DMS114 treated with DMSO at 0.1 percent for 48 hours (cell line): Measurements from ENCODE around the gene TMEM131.
"Not testable (repeated sequence)": the region's sequence is repeated elsewhere in the genome, so short reads cannot be mapped to it uniquely, and the experiment has no call there.

Source experiments
- DNase-seq: peaks from one replicate; lab custom pipeline; 2025; ENCODE audit not compliant: unreplicated experiment; lab: John Stamatoyannopoulos, UW

TMEM131 gene, protein sequence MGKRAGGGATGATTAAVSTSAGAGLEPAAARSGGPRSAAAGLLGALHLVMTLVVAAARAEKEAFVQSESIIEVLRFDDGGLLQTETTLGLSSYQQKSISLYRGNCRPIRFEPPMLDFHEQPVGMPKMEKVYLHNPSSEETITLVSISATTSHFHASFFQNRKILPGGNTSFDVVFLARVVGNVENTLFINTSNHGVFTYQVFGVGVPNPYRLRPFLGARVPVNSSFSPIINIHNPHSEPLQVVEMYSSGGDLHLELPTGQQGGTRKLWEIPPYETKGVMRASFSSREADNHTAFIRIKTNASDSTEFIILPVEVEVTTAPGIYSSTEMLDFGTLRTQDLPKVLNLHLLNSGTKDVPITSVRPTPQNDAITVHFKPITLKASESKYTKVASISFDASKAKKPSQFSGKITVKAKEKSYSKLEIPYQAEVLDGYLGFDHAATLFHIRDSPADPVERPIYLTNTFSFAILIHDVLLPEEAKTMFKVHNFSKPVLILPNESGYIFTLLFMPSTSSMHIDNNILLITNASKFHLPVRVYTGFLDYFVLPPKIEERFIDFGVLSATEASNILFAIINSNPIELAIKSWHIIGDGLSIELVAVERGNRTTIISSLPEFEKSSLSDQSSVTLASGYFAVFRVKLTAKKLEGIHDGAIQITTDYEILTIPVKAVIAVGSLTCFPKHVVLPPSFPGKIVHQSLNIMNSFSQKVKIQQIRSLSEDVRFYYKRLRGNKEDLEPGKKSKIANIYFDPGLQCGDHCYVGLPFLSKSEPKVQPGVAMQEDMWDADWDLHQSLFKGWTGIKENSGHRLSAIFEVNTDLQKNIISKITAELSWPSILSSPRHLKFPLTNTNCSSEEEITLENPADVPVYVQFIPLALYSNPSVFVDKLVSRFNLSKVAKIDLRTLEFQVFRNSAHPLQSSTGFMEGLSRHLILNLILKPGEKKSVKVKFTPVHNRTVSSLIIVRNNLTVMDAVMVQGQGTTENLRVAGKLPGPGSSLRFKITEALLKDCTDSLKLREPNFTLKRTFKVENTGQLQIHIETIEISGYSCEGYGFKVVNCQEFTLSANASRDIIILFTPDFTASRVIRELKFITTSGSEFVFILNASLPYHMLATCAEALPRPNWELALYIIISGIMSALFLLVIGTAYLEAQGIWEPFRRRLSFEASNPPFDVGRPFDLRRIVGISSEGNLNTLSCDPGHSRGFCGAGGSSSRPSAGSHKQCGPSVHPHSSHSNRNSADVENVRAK (N-terminal part only)

DNA sequence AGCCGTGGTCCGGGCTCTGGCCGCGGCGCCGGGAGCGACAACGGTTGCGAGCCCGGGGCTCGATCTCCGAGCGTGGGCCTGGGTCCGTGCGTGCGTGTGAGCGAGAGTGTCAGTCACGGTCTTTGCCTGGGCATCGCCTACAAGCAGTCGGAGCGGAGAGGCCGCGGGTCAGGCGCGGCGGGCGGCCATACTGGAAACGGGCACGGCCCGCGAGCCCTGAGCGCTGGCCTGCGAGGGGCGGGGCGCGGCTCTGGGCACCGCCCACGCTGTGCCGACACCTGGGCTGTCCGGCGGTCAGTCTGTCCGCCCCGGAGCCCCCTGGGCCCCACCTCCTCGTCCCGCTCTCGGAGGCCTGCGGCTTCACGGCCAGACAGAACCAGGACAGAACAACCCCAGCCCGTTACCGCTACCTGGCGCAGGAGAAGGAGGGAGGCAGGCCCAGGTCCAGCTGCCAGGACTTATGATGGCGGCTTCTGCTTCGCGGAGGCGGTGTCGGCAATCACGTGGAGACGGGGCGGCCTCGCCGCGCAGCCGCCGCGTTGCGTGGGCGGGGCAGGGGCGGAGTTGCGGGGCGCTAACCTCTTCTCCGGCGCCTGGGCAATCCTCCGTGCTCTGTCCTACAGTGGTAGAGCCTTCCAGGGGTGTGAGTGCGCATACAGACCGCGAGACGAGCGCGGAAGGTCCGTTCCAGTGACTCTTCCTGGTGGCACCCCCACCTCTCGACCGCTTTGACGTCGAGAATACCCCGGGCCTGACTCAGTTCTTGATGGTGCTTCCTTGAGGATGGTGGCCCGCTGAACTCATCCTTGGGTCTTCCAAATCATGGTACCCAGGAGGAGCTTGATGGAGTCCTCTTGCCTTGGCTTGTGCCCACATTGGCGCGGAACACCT is at the start of gene TMEM131:
TSS of gene TMEM131 (minus strand) at position 215 of the 891 bp plus-strand sequence. CDS start 286 bp downstream, outside the sequence.
- DNase-seq = peak; percentile 90

DNA sequence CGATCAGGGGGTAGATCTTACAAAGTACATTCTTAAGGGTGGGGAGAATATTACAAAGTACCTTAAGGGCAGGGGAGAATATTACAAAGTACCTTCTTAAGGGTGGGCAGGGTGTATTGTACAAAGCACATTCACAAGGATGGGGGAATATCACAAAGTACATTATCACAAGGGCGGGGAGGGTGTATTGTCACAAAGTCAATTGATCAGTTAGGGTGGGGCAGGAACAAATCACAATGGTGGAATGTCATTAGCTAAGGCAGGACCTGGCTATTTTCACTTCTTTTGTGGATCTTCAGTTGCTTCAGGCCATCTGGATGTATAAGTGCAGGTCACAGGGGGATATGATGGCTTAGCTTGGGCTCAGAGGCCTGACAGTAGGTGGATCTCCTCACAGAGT is 49.0 kb upstream of the TMEM131 start:
- not testable (repeated sequence) for DNase-seq

DNA sequence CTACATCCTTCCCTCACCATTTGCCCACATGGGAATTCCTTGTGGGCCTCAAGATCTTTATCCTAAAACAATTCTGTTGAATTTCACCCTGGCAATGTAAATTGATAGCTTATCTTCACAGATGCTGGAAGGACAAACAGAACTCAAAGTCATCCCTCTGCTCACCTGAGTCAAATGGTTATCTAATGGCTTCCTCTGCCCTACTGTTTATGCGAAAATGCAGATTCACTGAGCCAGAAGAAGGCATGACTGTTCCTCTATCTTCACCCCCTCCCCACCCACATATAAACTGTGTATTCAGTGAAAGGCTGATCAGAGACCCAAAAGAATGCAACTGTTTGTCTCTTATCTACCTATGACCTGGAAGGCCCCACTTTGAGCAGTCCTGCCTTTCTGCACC is 47.4 kb upstream of the TMEM131 start:
- DNase-seq = no peak

DNA sequence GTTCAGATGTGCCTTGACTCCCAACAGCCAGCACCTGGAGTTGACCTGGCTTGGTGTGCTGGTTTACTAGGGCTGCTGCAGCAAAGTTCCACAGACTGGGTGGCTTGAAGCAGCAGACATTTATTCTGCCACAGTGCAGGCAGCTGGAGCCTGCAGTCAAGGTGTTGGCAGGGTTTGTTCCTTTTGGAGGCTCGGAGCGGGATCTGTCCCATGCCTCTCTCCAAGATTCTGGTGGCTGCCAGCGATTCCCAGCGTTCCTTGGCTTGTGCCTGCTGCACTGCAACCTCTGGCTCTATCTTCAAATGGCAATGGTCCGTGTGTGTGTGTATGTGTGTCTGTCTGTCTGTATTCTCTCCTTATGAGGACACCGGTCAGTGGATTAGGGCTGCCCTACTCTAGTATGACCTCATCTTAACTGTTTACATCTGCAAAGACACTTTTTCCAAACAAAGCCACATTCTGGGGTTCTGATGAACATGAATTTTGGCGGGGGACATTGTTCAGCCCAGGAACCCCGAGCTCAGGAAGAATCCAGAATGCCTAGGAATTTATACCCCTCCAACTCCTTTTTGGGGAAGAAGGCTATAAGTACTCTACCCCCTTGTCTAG is 44.7 kb upstream of the TMEM131 start:
- no peak for DNase-seq

DNA sequence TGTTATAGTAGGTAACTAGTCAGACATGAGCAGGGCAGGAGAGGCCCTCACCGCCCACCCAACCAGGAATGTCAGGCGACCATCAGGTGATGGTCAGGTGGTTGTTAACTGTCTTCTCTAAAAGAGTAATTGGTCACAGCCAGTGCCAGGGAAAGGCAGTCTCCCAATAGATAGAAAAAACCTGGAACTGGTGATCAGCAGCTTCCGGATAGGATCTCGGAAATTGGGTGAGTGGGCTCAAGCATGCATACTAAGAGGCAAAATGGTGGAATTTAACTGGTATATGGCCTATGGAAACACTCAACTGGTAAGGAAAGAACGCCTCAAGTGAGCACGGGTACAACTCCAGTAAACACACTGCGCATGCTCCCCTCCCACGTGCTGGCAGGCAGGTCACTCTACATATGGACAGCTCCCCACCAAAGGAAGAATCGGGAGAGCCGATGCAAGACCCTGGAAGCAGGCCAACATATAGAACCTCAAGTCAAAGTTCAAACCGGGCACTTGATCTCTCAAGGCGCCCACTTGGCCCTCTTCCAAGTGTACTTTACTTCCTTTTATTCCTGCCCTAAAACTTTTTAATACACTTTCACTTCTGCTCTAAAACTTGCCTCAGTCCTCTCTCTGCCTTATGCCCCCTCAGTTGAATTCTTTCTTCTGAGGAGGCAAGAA is 43.5 kb upstream of the TMEM131 start:
- no peak for DNase-seq

DNA sequence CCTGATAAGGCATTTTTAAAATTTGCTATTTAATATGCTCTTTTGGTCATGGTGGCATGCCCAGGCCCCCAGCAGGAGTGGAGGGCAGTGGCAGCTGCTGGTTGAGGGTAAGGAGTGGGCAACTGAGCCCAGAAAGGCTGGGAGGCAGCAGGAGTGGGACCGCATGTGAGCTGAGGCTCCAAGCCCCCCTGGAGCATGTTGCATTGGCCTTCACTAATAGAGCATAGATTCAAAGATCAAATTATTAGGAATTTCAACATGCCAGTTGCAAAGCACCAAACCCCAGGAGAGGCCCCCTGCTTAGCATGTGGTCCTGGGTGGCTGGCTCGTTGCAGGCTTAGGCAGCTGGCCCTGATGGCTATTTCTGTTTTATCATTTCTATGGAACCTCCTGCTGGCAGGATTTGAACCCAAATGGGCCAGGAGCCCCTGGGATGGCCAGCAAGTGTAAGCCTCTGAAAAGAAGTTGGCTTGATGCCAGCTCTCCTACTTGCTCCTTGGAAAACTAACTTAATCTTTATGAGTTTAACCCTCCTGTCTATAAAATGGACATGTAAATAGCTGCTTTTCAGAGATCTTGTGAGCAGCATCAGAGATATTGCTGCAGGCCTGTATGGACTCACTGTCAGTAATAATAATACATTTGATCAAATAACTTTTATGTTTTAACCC is 42.1 kb upstream of the TMEM131 start:
- no peak for DNase-seq

DNA sequence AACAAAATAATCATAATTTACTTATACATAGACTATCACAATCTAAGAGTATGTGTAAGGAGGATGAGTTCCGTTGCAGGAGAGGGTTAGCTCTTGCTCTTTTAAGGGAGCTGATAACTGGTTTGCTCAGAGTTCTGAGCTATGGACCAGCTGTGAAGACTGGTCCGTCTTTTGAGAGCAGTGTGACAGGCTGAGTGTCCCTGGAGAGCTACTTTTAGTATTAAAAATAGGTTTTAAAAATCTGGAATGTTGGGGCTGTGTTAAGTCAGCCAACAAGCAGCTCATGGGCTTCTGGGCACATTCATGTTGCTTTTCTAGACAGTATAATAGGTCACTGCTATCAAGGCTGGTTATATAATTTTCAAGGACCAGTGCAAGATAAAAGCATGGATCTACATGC is 41.5 kb upstream of the TMEM131 start:
- no peak for DNase-seq

DNA sequence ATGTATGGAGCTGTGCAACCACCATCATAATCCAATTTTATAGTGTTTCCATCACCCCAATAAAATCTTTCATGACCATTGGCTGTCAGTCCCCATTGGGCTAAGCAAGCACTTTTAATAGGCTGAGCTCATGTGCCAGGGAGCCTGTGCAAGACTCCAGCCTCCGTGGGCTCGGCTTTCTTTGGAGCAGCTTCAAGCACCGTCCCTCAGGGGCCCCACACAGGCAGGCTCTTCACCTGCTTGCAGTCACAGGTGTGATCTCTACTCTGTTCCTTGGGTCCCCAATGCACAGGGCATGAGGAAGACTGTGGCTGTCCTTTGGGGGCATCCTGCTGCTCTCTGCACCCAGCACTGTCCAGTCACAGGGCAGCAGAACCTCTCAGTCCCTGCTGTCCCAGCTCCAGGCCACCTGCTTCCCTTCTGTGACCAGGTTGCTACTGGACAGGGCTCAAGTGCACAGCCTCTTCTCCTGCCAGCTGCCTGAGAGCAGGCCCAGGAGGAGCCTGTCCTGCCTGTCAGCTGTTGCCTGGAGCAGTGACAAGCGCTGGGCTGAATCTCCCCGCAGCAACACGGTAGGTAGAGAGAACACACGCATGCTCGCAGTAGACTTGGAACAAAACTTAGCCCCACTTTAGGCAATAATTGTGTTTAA is 40.7 kb upstream of the TMEM131 start:
- no peak for DNase-seq

DNA sequence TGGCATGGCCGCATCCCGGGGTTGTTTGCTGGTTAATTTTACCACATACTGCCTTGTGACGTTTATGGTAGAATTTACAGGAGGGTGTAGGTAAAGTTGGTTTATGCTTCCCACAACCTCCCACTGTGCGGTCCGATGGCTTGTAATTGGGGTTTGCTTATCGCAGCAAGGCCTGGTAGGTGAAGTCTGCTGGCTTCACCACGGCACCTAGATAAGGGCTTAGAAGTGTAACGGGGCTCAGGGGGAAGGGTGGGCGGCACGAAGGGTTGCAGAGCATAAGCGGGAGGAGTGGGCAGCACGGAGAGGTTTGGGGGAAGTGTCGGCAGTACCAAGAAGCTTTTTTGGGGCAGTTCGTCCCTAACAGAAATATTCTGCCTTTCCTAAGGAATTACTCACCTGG is 39.0 kb upstream of the TMEM131 start:
- no peak for DNase-seq

DNA sequence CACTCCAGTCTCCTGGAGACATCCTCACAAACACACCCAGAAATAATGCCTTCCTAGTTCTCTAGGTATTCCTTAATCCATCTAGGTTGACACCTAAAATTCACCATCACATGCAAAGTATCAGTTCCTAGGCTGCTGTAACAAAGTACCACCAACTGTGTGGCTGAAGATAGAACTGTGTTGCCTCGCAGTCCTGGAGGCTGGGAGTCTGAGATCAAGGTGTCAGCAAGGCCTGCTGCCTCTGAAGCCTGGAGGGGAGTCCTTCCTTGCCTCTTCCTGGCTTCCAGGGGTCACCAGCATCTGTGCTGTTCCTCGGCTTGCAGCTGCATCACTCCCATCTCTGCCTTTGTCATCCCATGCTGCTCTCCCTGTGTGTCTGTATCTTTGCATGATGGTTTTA is 36.3 kb upstream of the TMEM131 start:
- no peak for DNase-seq

DNA sequence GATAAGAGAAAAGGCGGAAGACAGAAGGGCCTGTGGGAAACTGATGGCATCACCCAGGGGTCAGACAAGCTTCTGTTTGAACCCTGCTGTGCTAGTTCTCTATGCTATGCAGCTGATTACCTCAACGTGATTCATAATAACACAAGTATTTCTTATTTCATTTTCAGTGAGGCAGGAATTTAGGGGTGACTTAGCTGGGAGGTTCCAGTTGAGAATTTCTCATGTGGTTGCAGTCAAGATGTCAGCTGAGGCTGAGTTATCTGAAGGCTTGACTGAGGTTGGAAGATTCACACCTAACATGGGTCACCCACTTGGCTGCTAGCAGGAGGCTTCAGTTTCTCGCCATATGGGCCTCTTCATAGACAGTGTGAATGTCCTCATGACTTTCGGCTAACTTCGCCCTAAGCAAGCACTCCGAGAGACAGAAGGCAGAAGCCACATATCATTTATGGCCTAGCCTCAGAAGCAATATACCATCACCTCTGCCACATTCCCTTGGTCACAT is 34.0 kb upstream of the TMEM131 start:
- no peak for DNase-seq

DNA sequence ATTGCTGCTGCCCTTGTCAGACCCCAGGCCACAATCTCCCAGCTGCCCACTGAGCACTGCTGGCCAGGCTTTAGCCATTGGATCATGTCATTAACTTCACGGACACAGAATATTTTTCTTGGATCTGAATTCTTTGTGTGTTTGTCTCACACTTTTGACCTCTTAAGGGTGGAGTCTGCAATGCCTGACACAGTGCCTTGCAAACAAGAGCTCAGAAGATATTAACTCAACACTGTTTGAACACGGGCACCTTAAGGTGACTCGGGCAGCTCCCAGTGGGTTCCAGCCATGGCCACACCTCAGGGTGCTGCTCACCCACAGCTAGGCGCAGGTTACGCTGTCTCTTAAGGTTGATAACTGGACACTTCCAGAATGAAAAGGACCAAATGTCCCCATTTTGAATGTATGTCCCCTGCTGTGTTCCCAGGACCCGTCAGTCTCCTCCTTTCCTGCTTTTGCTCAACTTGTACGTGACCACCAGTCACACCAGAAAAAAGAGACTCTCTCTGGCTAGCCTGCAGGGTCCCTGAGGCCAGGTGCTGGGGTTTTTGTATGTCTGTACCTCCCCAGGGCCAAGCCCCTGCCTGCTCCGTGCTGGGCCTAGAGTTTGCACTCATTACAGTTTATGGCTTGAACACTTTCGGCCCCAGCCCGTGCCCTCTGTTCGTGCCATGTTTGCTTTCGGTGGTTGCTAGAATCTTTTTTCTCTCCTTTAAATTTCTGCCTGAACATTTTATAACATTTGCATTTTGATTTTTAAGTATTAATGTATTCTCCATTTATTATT is 33.4 kb upstream of the TMEM131 start:
- DNase-seq = no peak

DNA sequence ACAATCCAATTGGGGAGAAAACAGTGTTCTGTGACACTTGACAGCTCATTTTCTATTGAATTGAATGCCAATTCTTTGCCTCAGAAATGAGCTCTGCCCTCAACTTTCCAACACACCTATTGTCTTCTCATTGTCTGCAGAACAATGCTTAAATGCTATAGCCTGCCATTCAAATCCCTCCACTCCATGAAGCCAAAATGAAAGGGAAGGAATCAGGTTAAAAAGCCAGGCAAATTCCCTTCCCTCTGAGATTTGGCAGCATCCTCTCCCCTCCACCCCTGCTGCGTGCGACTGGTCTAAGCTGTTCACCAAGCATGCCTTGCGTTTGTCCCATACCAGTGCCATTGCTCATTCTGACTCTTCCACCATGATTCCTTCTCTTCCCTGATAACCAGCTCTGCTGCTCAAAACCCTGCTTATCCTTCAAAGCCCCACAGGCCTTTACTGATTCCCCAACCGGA is 32.4 kb upstream of the TMEM131 start:
- DNase-seq = no peak

DNA sequence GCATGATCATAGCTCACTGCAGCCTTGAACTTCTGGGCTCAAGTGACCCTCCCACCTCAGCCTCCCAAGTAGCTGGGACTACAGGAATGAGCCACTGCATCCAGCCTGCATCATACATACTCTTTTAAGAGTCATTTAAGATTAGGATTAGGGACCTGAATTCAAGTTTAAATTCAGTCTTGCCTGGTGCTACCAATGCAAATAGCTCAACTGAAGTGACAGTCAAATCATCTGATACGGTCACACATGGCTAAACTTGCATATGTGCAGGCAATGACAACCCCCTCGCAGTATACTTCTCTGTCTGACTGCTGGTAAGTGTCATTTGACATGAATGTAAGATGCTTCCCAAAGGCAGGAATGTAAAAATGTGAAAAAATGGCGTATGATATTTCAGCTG is 31.8 kb upstream of the TMEM131 start:
- DNase-seq = no peak

DNA sequence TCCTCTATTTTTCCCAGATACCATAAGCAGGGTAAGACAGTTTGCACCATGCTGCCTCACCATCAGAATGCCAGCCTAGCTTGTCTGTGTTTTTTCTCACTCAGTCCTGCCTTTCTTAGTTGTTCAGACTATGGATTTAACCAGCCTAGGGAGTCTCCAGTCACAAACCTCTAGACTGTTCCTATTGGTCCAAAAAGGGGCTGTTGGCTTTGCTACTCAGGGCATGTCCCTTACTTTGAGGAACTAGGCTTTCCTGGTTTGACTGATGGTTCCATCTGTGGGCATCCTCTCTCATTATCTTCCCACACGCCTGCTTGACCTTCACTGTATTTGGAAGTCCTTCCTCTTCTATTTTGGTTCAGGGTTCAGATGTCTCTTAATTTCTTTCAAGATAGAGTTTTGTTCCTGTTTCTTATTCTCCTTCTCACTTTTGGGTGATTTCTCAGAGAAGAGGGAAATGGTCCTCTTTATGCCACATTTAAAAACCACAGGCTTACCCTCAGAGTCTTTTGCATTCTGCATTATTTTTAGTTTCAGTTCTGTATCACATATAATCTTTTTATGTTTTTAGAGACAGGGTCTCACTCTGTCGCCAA is 31.3 kb upstream of the TMEM131 start:
- no peak for DNase-seq

DNA sequence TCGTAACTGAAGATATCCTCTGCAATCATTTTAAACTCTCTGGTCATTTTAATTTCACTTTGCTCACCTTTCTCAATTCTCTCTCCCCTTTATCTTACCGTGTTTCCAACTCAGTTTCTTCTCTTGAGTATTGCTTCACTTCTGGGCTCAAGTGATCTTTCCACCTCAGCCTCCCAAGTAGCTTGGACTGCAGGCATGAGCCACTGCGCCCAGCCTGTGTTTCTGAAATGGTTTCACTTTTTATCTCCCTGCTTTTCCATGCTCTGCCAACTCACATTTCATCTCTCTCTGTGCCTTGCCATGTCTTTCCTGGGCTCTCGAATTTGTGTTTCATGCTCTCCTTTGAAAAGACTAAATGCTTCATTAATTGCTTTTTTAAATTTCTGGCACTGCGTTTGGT is 30.5 kb upstream of the TMEM131 start:
- no peak for DNase-seq

DNA sequence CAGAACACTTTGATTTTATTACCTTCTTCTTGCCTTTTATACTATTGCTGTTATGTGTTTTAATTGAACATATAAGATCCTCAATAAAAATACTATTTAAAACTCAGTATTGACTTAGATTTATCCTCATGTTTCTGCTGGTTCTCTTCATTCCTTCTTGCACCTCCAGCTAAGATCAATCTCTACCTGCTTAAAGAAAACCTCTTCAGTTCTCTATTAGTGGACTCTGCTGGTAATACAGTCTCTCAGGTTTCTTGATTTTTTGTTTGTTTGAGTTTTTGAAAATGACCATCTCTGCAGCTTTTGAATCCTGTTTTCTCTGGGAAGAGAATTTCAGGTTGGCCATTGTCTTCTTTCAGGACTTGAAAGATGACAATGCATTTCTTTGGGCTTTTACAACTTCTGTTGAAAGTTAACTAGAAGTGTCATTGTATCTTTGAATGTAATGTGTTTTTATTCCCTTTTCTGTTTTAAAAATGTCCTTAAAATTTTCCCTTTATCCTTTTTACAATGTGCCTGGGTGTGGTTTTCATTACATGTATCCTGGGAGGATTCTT is 29.8 kb upstream of the TMEM131 start:
- no peak for DNase-seq
